ENCODE data around the gene CTTNBP2. TPM values are rescaled to one million over a fixed set of nuclear protein-coding genes. Genes with fewer than 3 reads are reported as not detected.

Gene CTTNBP2
- total RNA-seq, 2 experiments from 2014 or later = not detected

DNA sequence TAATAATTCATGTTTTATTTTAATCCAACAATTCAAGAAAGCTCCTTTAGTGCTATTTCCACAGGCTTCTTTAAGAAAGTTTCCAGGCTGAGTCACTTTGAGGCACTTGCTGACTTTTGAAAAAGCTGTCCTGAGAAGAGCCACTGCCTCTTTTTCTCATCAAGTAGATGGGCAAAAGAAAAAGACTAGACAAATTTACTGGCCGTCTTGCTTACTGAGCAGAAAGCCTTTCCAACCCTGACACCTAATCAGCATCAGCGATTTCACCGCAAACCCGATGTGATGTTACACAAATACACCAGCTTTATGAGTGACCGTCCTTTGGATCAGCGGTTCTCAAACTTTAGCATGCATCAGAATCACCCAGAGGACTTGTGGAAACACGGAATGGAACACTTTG, 24.3 kb downstream of the CTTNBP2 start:
- no peaks in the 10 kb centered on the region for H3K9me3 Mint-ChIP-seq
- H3K27me3 Mint-ChIP-seq = peaks cover 4% of the 10 kb centered on the region
- no peaks in the 10 kb centered on the region for H3K36me3 Mint-ChIP-seq
- DNase-seq = no peak
- no peaks in the 10 kb centered on the region for H3K4me1 Mint-ChIP-seq
- no peak overlapping the region for H3K27ac Mint-ChIP-seq
- no peak overlapping the region for H3K4me3 Mint-ChIP-seq

DNA sequence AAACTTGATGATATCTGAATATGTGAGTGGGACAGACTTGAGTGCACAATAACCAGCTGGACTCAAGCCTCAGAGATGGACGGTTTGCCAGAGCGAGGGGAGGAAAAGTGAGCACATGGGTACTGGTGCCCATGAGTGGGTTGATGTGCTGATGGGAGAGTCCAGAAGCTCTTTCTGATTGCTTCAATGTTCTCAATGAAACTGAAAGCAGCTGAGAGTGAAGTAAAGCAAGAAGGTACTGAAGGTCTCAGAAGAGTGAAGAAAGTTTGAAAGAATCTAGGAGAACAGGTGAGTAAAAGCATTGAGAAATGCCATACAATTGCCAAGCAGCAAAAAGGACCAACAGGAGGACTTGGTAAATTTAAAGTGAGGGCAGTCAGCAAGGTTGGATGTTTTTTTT, 28.6 kb downstream of the CTTNBP2 start:
- no peak for DNase-seq
- no peaks in the 10 kb centered on the region for H3K27me3 Mint-ChIP-seq
- no peak overlapping the region for H3K4me3 Mint-ChIP-seq
- no peaks in the 10 kb centered on the region for H3K4me1 Mint-ChIP-seq
- no peak overlapping the region for H3K27ac Mint-ChIP-seq
- H3K9me3 Mint-ChIP-seq = no peaks in the 10 kb centered on the region
- H3K36me3 Mint-ChIP-seq = no peaks in the 10 kb centered on the region

DNA sequence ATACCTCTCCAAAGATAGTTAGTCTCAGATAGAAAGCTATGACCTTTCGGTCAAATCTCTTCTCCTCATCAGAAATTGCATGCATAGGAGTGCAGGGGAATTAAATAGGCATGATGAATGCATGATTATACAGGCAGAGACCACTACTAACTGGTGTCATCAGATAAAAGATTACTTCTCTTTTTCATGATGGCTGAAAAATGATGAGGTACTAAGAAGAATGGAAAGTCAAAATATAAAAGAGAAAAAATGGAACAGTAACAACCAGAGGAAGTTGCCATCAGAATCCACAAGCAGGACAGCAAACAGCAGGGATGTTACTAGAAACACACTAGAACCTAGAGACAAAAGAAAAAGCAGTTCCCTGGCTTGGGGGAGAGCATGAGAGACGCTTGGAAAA, 31.6 kb downstream of the CTTNBP2 start:
- Mint-ChIP-seq H3K27ac (no peak overlapping the region), H3K9me3 (no peaks in the 10 kb centered on the region), H3K27me3 (no peaks in the 10 kb centered on the region), H3K4me3 (no peak overlapping the region), H3K4me1 (no peaks in the 10 kb centered on the region), H3K36me3 (no peaks in the 10 kb centered on the region)
- no peak for DNase-seq

DNA sequence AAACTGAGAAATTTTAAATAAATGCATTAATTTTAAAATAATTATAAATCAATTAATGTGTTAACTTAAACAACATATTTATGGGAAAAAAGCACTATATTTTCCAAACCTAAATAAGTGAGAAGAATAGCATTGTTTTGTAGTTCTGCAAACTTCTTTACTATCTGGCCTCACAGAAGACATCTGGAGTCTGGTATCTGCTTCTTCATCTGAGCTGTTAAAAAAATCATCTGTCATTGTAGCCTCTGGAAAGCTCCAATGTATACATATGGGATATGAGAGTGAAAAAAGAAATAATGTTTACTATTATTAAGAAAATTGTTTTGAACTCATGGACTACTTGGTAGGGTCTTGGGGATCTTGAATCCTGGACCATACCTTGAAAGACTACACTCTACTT, 32.2 kb downstream of the CTTNBP2 start:
- Mint-ChIP-seq H3K4me1 (no peaks in the 10 kb centered on the region), H3K27ac (no peak overlapping the region), H3K9me3 (no peaks in the 10 kb centered on the region), H3K27me3 (no peaks in the 10 kb centered on the region), H3K36me3 (no peaks in the 10 kb centered on the region), H3K4me3 (no peak overlapping the region)
- DNase-seq = no peak

DNA sequence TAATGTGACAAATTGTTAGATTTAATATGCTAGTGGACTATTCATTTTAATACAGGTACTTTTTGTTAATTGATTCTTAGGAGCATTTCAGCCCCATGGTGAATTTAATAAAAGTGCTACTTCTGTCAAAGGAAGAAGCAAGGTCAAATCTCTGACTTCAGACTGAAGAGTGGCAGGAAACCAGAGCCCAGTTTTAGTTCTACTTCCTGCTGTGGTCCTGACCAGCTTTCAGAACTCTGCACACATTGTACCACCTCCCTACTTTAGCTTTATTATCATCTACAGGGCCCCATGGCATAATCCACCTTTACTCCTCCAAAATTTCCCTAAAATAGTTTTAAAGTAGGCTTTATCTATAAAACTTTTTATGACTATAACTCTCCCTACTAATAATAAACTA, 33.7 kb downstream of the CTTNBP2 start:
- H3K4me3 Mint-ChIP-seq = no peak overlapping the region
- H3K27me3 Mint-ChIP-seq = no peaks in the 10 kb centered on the region
- no peaks in the 10 kb centered on the region for H3K9me3 Mint-ChIP-seq
- H3K36me3 Mint-ChIP-seq = no peaks in the 10 kb centered on the region
- no peaks in the 10 kb centered on the region for H3K4me1 Mint-ChIP-seq
- no peak for DNase-seq
- H3K27ac Mint-ChIP-seq = no peak overlapping the region

DNA sequence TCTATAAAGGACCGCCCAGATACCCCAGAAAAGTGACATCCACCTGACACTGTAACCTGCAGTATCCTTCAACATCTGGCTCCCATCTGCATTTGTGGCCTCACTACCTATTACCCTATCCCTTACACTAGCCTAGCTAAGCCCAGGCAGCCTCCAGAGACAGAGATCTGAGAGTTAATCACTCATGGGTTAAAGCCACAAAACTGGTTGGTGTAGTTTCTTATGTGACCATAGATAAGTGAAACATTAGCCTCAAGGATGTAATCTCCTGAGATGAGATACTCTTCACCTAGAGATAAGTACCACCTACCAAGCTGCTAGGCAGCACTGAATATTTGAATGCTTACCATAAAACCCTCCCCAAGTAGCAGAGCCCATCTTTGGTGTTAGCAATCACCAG, 35.4 kb downstream of the CTTNBP2 start:
- Mint-ChIP-seq H3K4me1 (no peaks in the 10 kb centered on the region), H3K4me3 (no peak overlapping the region), H3K27me3 (no peaks in the 10 kb centered on the region), H3K27ac (no peak overlapping the region), H3K9me3 (no peaks in the 10 kb centered on the region), H3K36me3 (no peaks in the 10 kb centered on the region)
- no peak for DNase-seq

DNA sequence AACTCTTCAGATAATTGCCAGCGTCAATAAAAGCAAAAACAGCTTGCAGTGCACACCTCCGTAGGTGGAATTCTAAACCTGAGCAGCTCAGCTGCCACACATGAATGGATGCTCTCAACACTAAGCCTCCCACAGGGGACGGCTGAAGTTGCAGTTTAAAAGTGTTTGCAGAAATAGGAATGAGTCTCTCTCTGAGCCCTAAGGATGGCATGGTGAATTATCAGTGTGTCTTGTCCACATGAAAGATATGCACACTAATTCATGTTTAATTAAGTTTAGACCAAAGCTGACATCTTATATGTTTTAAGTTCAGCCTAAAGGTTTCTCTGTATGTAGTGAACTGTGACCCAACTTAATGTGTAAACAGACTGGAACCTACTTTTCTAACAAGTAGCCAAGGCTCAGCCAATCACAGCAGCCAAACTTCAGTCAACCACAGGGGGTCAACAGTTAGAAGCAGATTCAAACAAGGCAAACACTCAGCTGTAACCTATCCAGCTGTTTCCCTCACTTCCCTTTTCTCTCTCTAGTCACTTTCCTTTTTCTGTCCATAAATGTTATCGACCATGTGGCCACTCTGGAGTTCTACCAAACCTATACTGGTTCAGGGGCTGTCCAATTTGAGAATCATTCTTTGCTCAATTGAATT, 38.1 kb downstream of the CTTNBP2 start:
- Mint-ChIP-seq H3K36me3 (no peaks in the 10 kb centered on the region), H3K4me3 (no peak overlapping the region), H3K4me1 (no peaks in the 10 kb centered on the region), H3K9me3 (no peaks in the 10 kb centered on the region), H3K27ac (no peak overlapping the region), H3K27me3 (no peaks in the 10 kb centered on the region)
- DNase-seq = no peak

DNA sequence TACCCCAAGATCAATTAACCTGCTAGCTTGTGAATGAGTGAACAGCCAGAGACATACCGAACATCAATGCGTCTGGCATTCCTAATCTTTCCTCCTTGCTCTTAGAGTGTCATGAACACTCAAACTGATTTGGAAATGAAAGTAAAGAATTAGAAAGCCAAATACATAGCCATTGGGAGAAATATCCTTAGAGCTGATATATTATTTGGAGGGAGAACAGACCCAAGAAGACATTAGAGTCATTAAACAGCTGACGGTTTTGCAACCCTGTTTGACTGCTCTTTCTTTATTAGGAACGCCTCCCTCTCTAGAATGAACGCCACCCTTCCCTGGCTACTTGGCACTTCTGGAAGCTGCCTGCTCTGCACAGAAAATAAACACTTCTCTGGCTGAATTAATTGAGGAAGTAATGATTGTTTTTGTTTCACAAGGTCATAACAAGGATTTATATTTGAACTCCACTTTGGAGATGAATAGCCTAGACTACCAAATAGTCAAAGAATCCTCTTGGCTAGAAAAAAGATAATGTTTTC, 42.8 kb downstream of the CTTNBP2 start:
- Mint-ChIP-seq H3K4me1 (no peaks in the 10 kb centered on the region), H3K36me3 (no peaks in the 10 kb centered on the region), H3K4me3 (no peak overlapping the region), H3K27ac (no peak overlapping the region), H3K27me3 (no peaks in the 10 kb centered on the region), H3K9me3 (no peaks in the 10 kb centered on the region)
- no peak for DNase-seq

DNA sequence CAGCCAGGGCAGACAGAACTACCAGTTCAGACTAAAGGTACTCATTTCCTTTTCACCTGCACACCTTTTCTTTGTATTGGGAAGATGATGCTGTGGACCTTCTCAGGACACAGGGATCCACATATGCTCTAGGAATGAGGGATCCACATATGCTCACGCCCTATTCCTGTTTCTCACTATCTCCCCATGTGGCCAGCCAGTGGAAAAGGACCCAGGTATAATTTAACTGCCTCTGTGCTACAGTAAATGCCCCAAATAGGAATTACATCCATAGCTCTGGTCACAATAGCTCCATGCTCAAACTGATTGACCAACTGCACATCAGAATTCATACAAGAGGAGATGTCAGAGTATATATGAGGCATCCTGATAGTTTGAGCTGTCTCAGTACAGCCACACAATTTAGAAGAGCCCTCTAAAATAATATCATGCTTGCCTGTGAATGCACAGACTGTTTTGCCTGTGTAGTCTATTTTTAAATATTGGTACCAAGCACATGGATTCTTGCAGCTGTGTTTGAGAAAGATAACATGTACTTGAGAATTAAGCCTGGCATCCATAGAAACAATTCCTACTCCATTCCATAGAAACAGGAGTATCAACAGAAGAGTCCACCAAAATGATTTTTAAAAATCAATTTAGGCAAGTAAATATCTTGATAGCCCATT, 43.7 kb downstream of the CTTNBP2 start:
- Mint-ChIP-seq H3K4me1 (no peaks in the 10 kb centered on the region), H3K27me3 (no peaks in the 10 kb centered on the region), H3K27ac (no peak overlapping the region), H3K36me3 (no peaks in the 10 kb centered on the region), H3K4me3 (no peak overlapping the region), H3K9me3 (no peaks in the 10 kb centered on the region)
- no peak for DNase-seq

DNA sequence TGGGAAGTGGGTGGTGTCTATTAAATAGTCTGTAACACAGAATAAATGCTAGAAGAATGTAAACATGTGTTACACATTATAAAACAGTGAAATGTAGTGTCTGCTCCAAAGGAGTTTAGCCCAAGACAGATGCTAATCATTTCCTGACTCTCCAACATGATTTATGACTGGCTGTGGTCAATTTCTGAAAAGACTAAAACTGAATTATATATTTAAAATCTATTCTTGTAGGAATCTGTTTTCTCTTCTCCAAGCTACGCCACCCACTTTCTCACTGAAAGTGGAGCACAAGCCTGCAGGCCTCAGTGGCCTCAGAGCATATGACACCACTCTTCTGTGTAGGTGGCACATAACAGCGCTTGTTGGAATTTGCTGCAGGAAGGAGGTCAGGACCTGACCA, 44.4 kb downstream of the CTTNBP2 start:
- H3K36me3 Mint-ChIP-seq = no peaks in the 10 kb centered on the region
- no peak overlapping the region for H3K27ac Mint-ChIP-seq

DNA sequence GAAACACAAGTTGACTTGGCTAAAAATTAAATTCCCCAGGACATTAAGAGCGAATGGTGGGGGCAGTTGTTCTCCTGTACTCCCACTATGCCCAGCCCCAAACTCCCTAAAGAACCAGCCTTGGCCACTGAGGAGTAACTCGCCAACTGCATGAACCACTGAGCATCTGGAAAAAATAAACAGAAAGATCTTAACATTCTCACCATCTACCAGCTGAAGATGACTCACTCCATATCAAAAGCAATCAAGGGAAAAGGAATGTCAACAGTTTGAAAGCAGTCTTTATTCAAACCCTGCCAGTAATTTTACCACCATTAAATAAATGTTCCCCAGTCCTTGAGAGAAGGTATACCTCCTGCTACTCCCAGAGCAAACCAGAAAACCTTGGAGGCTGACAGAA, 45.4 kb downstream of the CTTNBP2 start:
- Mint-ChIP-seq H3K36me3 (no peaks in the 10 kb centered on the region), H3K4me3 (no peak overlapping the region), H3K9me3 (no peaks in the 10 kb centered on the region), H3K27ac (no peak overlapping the region), H3K27me3 (no peaks in the 10 kb centered on the region), H3K4me1 (no peaks in the 10 kb centered on the region)
- DNase-seq = no peak

More for the DNA sequence above, 44.4 kb downstream of the CTTNBP2 start:
- no peaks in the 10 kb centered on the region for H3K4me1 Mint-ChIP-seq
- no peak overlapping the region for H3K4me3 Mint-ChIP-seq
- H3K9me3 Mint-ChIP-seq = no peaks in the 10 kb centered on the region
- no peaks in the 10 kb centered on the region for H3K27me3 Mint-ChIP-seq
- DNase-seq = no peak

DNA sequence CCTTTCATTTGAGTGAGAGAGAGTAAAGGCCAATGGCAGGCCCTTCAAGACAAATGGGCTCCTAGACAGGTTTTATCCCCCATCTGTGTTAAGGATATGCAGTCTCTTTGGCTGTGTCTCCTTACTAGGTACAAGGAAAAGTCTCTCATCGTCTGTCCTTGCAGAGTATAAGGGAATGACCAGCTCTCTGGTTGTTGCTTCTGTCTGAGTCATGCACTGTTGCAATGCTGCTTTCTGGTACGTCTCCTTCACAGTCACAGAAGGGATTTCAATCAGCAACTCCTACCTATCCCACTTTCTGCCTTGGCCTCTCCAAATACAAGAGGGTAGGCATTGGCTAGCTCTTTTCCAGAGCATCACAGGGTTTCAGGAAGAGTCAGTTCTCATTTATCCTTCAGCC, 48.1 kb downstream of the CTTNBP2 start:
- H3K4me3 Mint-ChIP-seq = no peak overlapping the region
- no peaks in the 10 kb centered on the region for H3K9me3 Mint-ChIP-seq
- H3K36me3 Mint-ChIP-seq = no peaks in the 10 kb centered on the region
- H3K4me1 Mint-ChIP-seq = no peaks in the 10 kb centered on the region
- H3K27ac Mint-ChIP-seq = no peak overlapping the region
- no peak for DNase-seq
- no peaks in the 10 kb centered on the region for H3K27me3 Mint-ChIP-seq

DNA sequence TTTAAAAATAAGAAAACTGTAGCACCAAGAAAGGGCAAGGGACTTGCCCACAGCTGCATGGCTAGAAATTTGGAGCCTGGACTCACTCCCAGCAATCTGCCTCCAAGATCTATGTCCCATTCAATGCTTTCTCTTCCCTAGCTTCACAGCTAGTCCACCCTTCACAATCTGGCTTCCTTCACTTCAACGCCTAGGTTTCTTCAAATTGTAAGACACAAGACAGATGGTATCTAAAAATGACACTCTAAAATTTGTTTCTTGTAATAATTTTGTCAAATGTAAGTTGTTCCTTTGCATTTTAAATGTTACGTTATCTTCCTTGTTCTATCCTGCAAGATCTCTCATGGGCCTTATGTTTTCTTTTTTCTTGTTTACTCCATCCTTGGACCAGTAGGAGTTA, 48.6 kb downstream of the CTTNBP2 start:
- Mint-ChIP-seq H3K36me3 (no peaks in the 10 kb centered on the region), H3K9me3 (no peaks in the 10 kb centered on the region), H3K4me3 (no peak overlapping the region), H3K4me1 (no peaks in the 10 kb centered on the region), H3K27ac (no peak overlapping the region), H3K27me3 (no peaks in the 10 kb centered on the region)
- no peak for DNase-seq

DNA sequence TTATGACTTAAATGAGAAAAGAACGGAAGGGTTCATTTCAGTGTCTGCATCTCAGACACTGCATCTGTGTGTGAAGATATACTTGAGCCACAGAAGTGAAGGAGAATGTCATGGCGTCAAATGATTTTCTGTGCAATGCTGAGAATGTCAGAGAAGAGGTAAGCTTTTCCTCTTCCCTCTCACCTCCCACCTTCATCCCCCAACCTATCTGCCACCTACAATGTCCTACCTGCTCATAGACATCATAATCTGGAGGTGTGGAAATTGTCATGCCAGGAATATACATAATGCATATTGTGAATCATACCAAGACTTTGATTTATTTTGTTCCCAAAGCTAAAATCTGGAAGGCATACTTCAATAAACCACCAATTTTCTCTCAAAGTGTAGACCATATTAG, 53.7 kb downstream of the CTTNBP2 start:
- H3K4me3 Mint-ChIP-seq = no peak overlapping the region
- H3K4me1 Mint-ChIP-seq = no peaks in the 10 kb centered on the region
- no peak overlapping the region for H3K27ac Mint-ChIP-seq
- no peaks in the 10 kb centered on the region for H3K36me3 Mint-ChIP-seq
- DNase-seq = no peak
- H3K27me3 Mint-ChIP-seq = no peaks in the 10 kb centered on the region
- no peaks in the 10 kb centered on the region for H3K9me3 Mint-ChIP-seq

DNA sequence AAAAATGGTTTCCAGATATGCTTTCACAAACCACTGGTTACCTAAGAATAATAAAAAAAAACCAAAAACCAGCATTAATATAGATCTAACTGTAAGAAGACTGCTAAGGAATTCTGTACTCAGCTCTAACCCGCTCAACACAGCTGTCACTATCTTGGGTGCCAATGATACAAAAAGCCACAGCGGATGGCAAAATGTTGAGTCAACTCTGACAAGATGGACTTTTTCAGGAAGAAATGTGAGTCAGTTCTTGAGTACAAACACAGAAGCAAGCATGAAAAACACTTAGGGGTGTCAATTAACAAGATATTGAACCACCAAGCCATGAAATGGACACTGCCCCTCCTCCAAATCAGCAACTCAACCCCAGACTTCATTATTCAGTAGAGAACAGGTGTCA, 55.0 kb downstream of the CTTNBP2 start:
- Mint-ChIP-seq H3K4me1 (no peaks in the 10 kb centered on the region), H3K27ac (no peak overlapping the region), H3K27me3 (no peaks in the 10 kb centered on the region), H3K4me3 (no peak overlapping the region), H3K36me3 (no peaks in the 10 kb centered on the region), H3K9me3 (no peaks in the 10 kb centered on the region)
- no peak for DNase-seq

DNA sequence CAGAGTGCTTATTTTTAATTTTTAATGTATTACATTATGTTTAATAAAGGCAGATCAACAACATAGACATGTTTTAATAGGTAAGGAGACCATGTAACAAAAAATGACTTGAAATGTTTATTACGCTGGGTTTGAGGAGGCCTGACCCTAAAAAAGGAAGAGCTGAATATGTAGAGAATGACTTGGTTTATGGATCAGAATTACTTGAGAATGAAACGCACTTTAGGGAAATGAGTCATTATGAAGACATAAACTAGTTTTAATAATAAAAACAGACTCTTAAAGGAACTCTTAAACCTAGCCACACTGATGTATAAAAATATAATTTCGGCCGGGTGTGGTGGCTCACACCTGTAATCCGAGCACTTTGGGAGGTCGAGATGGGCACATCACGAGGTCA, 56.5 kb downstream of the CTTNBP2 start:
- H3K36me3 Mint-ChIP-seq = no peaks in the 10 kb centered on the region

More for the DNA sequence above, 56.5 kb downstream of the CTTNBP2 start:
- Mint-ChIP-seq H3K27ac (no peak overlapping the region), H3K27me3 (no peaks in the 10 kb centered on the region), H3K4me1 (no peaks in the 10 kb centered on the region), H3K4me3 (no peak overlapping the region), H3K9me3 (no peaks in the 10 kb centered on the region)
- no peak for DNase-seq

All from activated naive CD8-positive, alpha-beta T cell treated with anti-CD3 and anti-CD28 coated beads for 36 hours (primary cell).